Stomach (tissue), 4 donors: ENCODE measurements around the gene PFDN5.

Source experiments
- EP300 ChIP-seq: sonication (generic); formaldehyde crosslinking; IDR thresholded peaks from one replicate; pipeline ENCODE4 v1.6.1; 2017; ENCODE audit warnings: antibody characterized with exemption
- TF ChIP-seq, protein P1 (sequence below), 7 experiments: fragments of 450-650 bp in 4 of 7; fragments of 200-600 bp in 3 of 7; sonication (generic) in 3 of 7; IDR thresholded peaks; one replicate each; pipeline ENCODE4 v1.5.1; 2016 to 2019; ENCODE audit warnings: antibody characterized with exemption in 7 of 7, control low read depth in 2 of 7, mild to moderate bottlenecking in 1 of 7

DNA sequence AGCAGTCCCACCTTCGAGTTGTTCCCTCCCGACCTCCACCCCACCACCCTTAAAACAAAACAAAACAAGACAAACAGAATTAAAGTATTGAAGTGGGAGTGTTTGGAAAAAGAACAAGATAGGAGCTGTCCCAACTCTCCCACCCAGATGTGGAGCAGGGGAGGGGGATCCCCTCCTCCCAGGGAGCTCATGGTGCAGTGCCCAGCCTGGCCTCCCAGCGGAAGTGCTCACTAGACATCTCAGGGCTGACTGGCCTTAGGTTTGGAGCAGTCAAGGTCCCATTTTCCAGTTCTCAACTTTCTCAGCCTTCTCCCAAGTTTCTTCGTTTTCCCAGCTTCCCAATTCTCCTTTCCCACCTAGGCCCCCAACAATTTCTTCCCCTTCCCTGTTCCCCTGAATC is 37.9 kb downstream of the PFDN5 start:
- TF ChIP-seq, protein P1, sequence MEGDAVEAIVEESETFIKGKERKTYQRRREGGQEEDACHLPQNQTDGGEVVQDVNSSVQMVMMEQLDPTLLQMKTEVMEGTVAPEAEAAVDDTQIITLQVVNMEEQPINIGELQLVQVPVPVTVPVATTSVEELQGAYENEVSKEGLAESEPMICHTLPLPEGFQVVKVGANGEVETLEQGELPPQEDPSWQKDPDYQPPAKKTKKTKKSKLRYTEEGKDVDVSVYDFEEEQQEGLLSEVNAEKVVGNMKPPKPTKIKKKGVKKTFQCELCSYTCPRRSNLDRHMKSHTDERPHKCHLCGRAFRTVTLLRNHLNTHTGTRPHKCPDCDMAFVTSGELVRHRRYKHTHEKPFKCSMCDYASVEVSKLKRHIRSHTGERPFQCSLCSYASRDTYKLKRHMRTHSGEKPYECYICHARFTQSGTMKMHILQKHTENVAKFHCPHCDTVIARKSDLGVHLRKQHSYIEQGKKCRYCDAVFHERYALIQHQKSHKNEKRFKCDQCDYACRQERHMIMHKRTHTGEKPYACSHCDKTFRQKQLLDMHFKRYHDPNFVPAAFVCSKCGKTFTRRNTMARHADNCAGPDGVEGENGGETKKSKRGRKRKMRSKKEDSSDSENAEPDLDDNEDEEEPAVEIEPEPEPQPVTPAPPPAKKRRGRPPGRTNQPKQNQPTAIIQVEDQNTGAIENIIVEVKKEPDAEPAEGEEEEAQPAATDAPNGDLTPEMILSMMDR (IDR thresholded peaks at IDR 0.05): no peak
- no peak for TF ChIP-seq EP300
